ENCODE results near the gene SORL1-AS1.

The SORL1-AS1 gene

DNA sequence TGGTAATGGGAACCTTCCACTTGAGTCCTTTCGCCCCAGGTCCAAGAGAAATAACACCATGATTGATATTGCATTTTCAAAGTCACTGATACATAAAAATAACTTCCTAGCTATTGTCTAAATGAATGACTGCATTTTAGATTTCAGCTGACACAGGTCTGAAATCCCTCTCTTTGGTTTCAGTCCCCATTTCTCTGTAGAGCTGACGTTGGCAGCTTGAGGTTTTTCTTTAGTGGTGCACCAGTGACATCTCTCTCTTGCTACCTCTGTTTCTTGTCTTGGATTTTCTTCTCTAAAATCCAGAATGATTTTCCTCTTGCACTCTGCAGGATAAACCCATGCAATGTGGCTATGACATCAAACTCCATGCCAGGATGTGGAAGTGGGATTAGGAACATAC lies 32.4 kb downstream of the SORL1-AS1 start:
- no peak overlapping the region for H3K9ac ChIP-seq (ENCODE audit: insufficient read length)
- H3K4me3 ChIP-seq: no peak overlapping the region
- H3K9me3 ChIP-seq (ENCODE audit: low read depth, low read length): no peaks in the 10 kb centered on the region
- no peak overlapping the region for H3K27ac ChIP-seq
- no peak for DNase-seq (ENCODE audit: low read depth, low spot score)
- TF ChIP-seq POLR2AphosphoS5 (IDR thresholded peaks at IDR 0.05; ENCODE audit: borderline replicate concordance, low read depth, low read length) (no peak), FOXP2 (optimal IDR thresholded peaks at IDR 0.05; ENCODE audit: control extremely low read depth, extremely low read length, insufficient read depth) (no peak), EZH2 (IDR thresholded peaks at IDR 0.05) (no peak)
- H3K36me3 ChIP-seq (ENCODE audit: insufficient read depth, low read length): no peaks in the 10 kb centered on the region

DNA sequence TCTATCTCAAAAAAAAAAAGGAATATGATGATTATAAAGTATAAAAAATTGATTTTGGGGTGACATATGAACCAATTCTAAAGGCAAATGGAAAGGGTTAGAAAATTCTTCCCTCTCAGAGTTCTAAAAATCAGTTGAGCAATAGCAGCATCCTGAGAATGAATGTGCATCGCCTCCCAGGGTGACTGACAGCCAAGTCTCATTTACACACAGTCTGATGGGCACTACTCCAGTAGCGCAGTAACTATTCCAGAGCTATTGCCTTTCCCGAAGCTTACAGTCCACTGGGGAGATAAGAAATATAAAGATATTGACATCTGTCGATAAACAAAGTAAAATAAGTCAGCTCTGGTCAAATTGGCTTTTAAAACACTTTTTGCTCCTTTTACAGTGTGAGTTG lies 32.9 kb downstream of the SORL1-AS1 start:
- TF ChIP-seq EZH2 (IDR thresholded peaks at IDR 0.05): no peak
- H3K9ac ChIP-seq (ENCODE audit: insufficient read length): no peak overlapping the region
- H3K4me3 ChIP-seq: no peak overlapping the region
- no peaks in the 10 kb centered on the region for H3K36me3 ChIP-seq (ENCODE audit: insufficient read depth, low read length)
- DNase-seq (ENCODE audit: low read depth, low spot score): no peak
- H3K9me3 ChIP-seq (ENCODE audit: low read depth, low read length): no peaks in the 10 kb centered on the region
- H3K27ac ChIP-seq: no peak overlapping the region

DNA sequence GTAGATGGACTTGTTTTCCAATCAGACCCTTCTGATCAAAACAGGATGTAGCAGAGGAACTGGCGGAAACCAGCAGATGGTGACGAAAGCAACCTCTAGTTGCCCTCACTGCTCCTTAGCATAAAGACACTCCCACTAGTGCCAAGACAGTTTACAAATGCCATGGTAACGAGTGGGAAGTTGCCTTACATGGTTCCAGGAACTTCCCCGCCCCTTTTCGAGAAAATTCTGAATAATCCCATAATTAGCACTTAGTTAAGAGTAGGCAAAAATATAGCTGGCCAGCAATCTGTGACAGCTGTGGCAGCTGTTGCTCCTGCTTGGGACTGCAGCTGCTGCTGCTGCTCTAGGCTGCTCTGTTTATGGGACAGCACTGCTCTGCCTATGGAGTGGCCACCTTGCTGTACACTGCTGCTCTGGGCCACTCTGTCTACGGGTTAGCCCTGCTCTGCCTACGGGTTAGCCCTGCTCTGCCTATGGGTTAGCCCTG lies 34.1 kb downstream of the SORL1-AS1 start:
- no peak overlapping the region for H3K27ac ChIP-seq

GRCh38 chr11:121417607-121418006 lies 35.2 kb downstream of the SORL1-AS1 start:
- H3K9me3 ChIP-seq (ENCODE audit: low read depth, low read length): no peaks in the 10 kb centered on the region
- no peak overlapping the region for H3K4me3 ChIP-seq
- no peak overlapping the region for H3K9ac ChIP-seq (ENCODE audit: insufficient read length)
- TF ChIP-seq FOXP2 (optimal IDR thresholded peaks at IDR 0.05; ENCODE audit: control extremely low read depth, extremely low read length, insufficient read depth) (no peak), POLR2AphosphoS5 (IDR thresholded peaks at IDR 0.05; ENCODE audit: borderline replicate concordance, low read depth, low read length) (no peak), EZH2 (IDR thresholded peaks at IDR 0.05) (no peak)
- no peak overlapping the region for H3K27ac ChIP-seq
- H3K36me3 ChIP-seq (ENCODE audit: insufficient read depth, low read length): no peaks in the 10 kb centered on the region
- no peak for DNase-seq (ENCODE audit: low read depth, low spot score)

More for the DNA sequence above, 34.1 kb downstream of the SORL1-AS1 start:
- no peak for DNase-seq (ENCODE audit: low read depth, low spot score)
- H3K9me3 ChIP-seq (ENCODE audit: low read depth, low read length): no peaks in the 10 kb centered on the region
- H3K4me3 ChIP-seq: no peak overlapping the region
- H3K9ac ChIP-seq (ENCODE audit: insufficient read length): no peak overlapping the region
- TF ChIP-seq POLR2AphosphoS5 (IDR thresholded peaks at IDR 0.05; ENCODE audit: borderline replicate concordance, low read depth, low read length) (no peak), FOXP2 (optimal IDR thresholded peaks at IDR 0.05; ENCODE audit: control extremely low read depth, extremely low read length, insufficient read depth) (no peak), EZH2 (IDR thresholded peaks at IDR 0.05) (no peak)
- no peaks in the 10 kb centered on the region for H3K36me3 ChIP-seq (ENCODE audit: insufficient read depth, low read length)

GRCh38 chr11:121417055-121417551 lies 35.7 kb downstream of the SORL1-AS1 start:
- no peak overlapping the region for H3K9ac ChIP-seq (ENCODE audit: insufficient read length)
- no peak overlapping the region for H3K27ac ChIP-seq
- DNase-seq (ENCODE audit: low read depth, low spot score): no peak
- H3K4me3 ChIP-seq: no peak overlapping the region
- TF ChIP-seq POLR2AphosphoS5 (IDR thresholded peaks at IDR 0.05; ENCODE audit: borderline replicate concordance, low read depth, low read length): no peak
- TF ChIP-seq FOXP2 (optimal IDR thresholded peaks at IDR 0.05; ENCODE audit: control extremely low read depth, extremely low read length, insufficient read depth): no peak
- no peak for TF ChIP-seq EZH2 (IDR thresholded peaks at IDR 0.05)
- H3K9me3 ChIP-seq (ENCODE audit: low read depth, low read length): no peaks in the 10 kb centered on the region
- H3K36me3 ChIP-seq (ENCODE audit: insufficient read depth, low read length): no peaks in the 10 kb centered on the region

DNA sequence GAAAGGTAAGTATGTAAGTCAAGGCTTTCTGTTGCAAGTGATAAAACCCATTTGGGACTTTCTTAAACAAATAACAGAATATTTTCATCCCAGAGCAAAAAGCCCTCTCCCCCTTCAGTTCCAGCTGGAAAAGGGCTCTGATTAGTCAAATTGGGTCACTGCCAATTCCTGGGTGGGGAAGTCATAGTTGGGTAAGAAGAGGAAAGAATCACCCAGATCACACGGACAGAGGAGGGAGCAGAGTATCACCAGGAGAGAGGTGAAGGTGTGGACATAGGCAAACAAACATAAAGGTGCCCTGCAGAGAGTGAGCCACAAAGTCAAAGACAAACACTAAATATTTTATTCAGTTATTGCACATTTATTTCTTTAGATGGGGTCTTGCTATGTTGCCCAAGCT lies 36.9 kb downstream of the SORL1-AS1 start:
- Histone ChIP-seq H3K9ac (ENCODE audit: insufficient read length) (no peak overlapping the region), H3K36me3 (ENCODE audit: insufficient read depth, low read length) (no peaks in the 10 kb centered on the region), H3K4me3 (no peak overlapping the region), H3K27ac (no peak overlapping the region), H3K9me3 (ENCODE audit: low read depth, low read length) (no peaks in the 10 kb centered on the region)
- TF ChIP-seq POLR2AphosphoS5 (IDR thresholded peaks at IDR 0.05; ENCODE audit: borderline replicate concordance, low read depth, low read length): no peak
- no peak for TF ChIP-seq FOXP2 (optimal IDR thresholded peaks at IDR 0.05; ENCODE audit: control extremely low read depth, extremely low read length, insufficient read depth)
- TF ChIP-seq EZH2 (IDR thresholded peaks at IDR 0.05): no peak
- DNase-seq (ENCODE audit: low read depth, low spot score): no peak

DNA sequence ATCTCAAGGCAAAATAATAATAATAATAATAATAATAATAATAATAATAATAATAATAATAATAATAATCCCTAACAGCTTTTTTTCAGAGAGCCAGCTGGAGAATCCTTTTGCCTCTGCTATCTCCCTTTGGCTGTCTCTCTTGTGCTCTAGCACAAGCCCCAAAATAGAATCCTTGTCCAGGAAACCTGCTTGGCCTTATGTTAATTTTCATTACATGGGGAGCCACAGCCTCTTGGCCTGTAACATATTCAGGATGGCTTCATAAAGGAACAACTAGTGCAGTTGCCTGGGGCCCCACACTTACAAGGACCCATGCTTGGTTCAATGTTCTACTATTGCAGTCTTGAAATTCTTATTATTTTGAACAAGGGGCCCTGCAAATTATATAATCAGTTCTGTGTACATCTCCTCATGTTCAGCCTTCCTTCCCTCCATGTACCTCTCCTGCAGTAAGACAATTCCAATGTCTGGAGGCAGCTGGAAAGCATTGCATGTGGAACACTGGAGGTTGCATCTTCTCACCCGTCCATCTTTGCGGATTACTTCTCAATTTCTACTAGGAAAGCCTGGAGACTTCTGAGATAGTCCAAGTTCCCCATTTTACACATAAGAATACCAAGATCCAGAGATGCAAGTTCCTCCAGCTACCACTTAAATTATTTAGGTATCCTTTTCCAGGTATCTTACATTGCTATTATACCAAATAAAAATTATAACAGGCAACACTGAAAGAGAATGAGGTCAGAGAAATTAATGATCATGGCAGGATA lies 38.4 kb downstream of the SORL1-AS1 start:
- H3K9me3 ChIP-seq (ENCODE audit: low read depth, low read length): no peaks in the 10 kb centered on the region
- no peak overlapping the region for H3K27ac ChIP-seq
- H3K9ac ChIP-seq (ENCODE audit: insufficient read length): no peak overlapping the region
- TF ChIP-seq POLR2AphosphoS5 (IDR thresholded peaks at IDR 0.05; ENCODE audit: borderline replicate concordance, low read depth, low read length) (no peak), FOXP2 (optimal IDR thresholded peaks at IDR 0.05; ENCODE audit: control extremely low read depth, extremely low read length, insufficient read depth) (no peak), EZH2 (IDR thresholded peaks at IDR 0.05) (no peak)
- H3K4me3 ChIP-seq: no peak overlapping the region
- H3K36me3 ChIP-seq (ENCODE audit: insufficient read depth, low read length): no peaks in the 10 kb centered on the region
- DNase-seq (ENCODE audit: low read depth, low spot score): no peak

DNA sequence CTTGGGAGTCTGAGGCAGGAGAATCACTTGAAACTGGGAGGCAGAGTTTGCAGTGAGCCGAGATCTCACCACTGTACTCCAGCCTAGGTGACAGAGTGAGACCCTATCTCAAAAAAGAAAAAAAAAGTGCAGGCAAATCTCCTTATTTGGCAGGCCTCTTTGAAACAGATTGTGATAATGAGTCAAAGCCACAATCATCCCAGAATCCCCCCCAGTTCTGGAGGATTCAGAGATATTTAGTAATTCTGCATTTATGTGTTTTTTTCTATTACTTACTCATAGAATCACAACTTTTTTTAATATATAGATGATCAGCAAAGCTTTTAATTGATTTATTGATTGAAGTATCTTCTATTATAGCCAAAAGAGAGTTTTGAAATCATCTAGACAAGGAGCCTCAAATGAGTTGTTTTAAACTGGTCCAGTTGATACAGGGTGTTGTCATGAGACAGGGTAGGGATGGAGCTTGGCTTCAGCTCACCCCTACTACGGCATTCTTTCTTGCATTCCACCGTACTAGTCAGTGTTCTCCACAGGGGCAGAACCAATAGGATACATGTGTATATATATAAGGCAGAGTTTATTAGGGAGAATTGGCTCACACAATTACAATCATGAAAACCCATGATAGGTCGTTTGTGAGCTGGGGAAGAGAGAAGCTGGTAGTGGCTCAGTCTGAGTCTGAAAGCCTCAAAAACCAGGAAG lies 39.9 kb downstream of the SORL1-AS1 start:
- H3K9me3 ChIP-seq (ENCODE audit: low read depth, low read length): no peaks in the 10 kb centered on the region
- TF ChIP-seq EZH2 (IDR thresholded peaks at IDR 0.05): no peak
- TF ChIP-seq FOXP2 (optimal IDR thresholded peaks at IDR 0.05; ENCODE audit: control extremely low read depth, extremely low read length, insufficient read depth): no peak
- no peak for TF ChIP-seq POLR2AphosphoS5 (IDR thresholded peaks at IDR 0.05; ENCODE audit: borderline replicate concordance, low read depth, low read length)
- H3K4me3 ChIP-seq: no peak overlapping the region
- no peak overlapping the region for H3K9ac ChIP-seq (ENCODE audit: insufficient read length)
- H3K36me3 ChIP-seq (ENCODE audit: insufficient read depth, low read length): no peaks in the 10 kb centered on the region
- H3K27ac ChIP-seq: no peak overlapping the region
- DNase-seq (ENCODE audit: low read depth, low spot score): no peak

All from SK-N-MC (cell line).